K562 (cell line): ENCODE data around the gene MYOT. TPM values are rescaled to one million over a fixed set of nuclear protein-coding genes. Genes with fewer than 3 reads are reported as not detected.

ENCODE experiments used
- BCL6 ChIP-seq: fragments of 250-450 bp; sonication (Bioruptor Pico); IDR thresholded peaks from 2 replicates; pipeline ENCODE4 v1.4.0; 2020
- CBX3 ChIP-seq, 2 experiments: IDR thresholded peaks; 1 replicate in 1 of 2; 2 replicates in 1 of 2; pipeline ENCODE4 v1.6.1; 2012; ENCODE audit warnings: inconsistent platforms in 2 of 2, low read length in 2 of 2, borderline replicate concordance in 1 of 2, control low read depth in 1 of 2
- CREB3 ChIP-seq: fragments of 450-650 bp; conservative IDR thresholded peaks from 2 replicates; pipeline ENCODE4 v1.6.1; 2016; ENCODE audit warnings: missing genetic modification characterization, low read depth, mild to moderate bottlenecking, missing compliant biosample characterization, moderate library complexity
- ESRRA ChIP-seq: fragments of 450-650 bp; IDR thresholded peaks from 2 replicates; pipeline ENCODE4 v1.6.1; 2014; ENCODE audit warnings: low read depth, mild to moderate bottlenecking, moderate library complexity, borderline replicate concordance
- HNRNPK ChIP-seq: fragments of 200-400 bp; formaldehyde crosslinking; IDR thresholded peaks from one replicate; pipeline ENCODE4 v1.6.1; 2018; ENCODE audit warnings: mild to moderate bottlenecking, low read depth, low read length; ENCODE audit not compliant: poor library complexity, severe bottlenecking
- NFIX ChIP-seq: fragments of 250-450 bp; sonication (Bioruptor Pico); IDR thresholded peaks from 2 replicates; pipeline ENCODE4 v1.4.0; 2020; ENCODE audit warnings: low read depth, mild to moderate bottlenecking, moderate library complexity
- PHTF2 ChIP-seq: fragments of 250-450 bp; sonication (Bioruptor Pico); IDR thresholded peaks from 2 replicates; pipeline ENCODE4 v1.5.0; 2021; ENCODE audit warnings: mild to moderate bottlenecking
- SMAD3 ChIP-seq: fragments of 450-650 bp; formaldehyde crosslinking; conservative IDR thresholded peaks from 2 replicates; pipeline ENCODE4 v1.4.0; 2020; ENCODE audit warnings: mild to moderate bottlenecking
- SMARCC2 ChIP-seq: fragments of 450-650 bp; IDR thresholded peaks from 2 replicates; pipeline ENCODE4 v1.6.1; 2017; ENCODE audit warnings: antibody characterized with exemption, moderate library complexity, mild to moderate bottlenecking, low read depth
- ZBTB11 ChIP-seq, 3 experiments: fragments of 200-800 bp in 1 of 3; fragments of 250-450 bp in 1 of 3; fragments of 450-650 bp in 1 of 3; sonication (Bioruptor Pico) in 1 of 3; sonication (Bioruptor generic) in 1 of 3; formaldehyde crosslinking in 1 of 3; IDR thresholded peaks; 2 replicates each; pipeline versions ENCODE4 v1.6.1 to v1.8.0; 2016 to 2022; ENCODE audit warnings: mild to moderate bottlenecking in 2 of 3, missing genetic modification characterization in 2 of 3, missing compliant biosample characterization in 1 of 3, moderate library complexity in 1 of 3
- ZNF311 ChIP-seq: fragments of 250-450 bp; sonication (Bioruptor Pico); IDR thresholded peaks from 2 replicates; pipeline ENCODE4 v1.4.0; 2020; ENCODE audit warnings: mild to moderate bottlenecking, moderate library complexity
- polyA plus RNA-seq, 8 experiments: library from polyadenylated mRNA; depleted of rRNA in 4 of 8; stranded (reverse) in 5 of 8; unstranded in 3 of 8; fragments of >200 nt; fragmentation: Nextera tagmentation in 2 of 8; fragmentation: Illumina TruSeq in 1 of 8; extraction: Ambion mirVana in 2 of 8; extraction: Trizol in 1 of 8; gene quantifications; 2 replicates each; pipeline versions ENCODE4 v1.2.1 to v1.2.3, GENCODE V29; 2011 to 2014; ENCODE audit warnings: inconsistent platforms in 1 of 8, missing spikeins in 1 of 8
- total RNA-seq, 7 experiments: library from RNA; depleted of rRNA in 6 of 7; stranded (reverse); fragments of >200 nt in 6 of 7; fragmentation: Illumina TruSeq in 2 of 7; extraction: Trizol in 2 of 7; gene quantifications; 2 replicates each; pipeline versions ENCODE4 v1.2.1 to v1.2.3, GENCODE V29; 2011 to 2021; ENCODE audit warnings: low replicate concordance in 1 of 7

The MYOT gene
- total and polyA plus RNA-seq, 9 of the 15 experiments (the other 6 are each of a cell fraction or from before 2014, with no cell fraction given), result 0.24 to 0.38 TPM; not detected in 7

GRCh38 chr5:137845472-137845871, 22.2 kb upstream of the MYOT start (continued):
- TF ChIP-seq ZNF311 (CRISPR knock-in tag) (no peak), SMAD3 (CRISPR knock-in tag) (no peak), SMARCC2 (no peak), PHTF2 (CRISPR knock-in tag) (no peak), BCL6 (no peak), CREB3 (tag) (no peak), HNRNPK (no peak), ZBTB11 (CRISPR knock-in tag; IDR thresholded peaks at IDR 0.05) (no peak), NFIX (CRISPR knock-in tag) (no peak), CBX3 (IDR thresholded peaks at IDR 0.05; ENCODE audit: borderline replicate concordance in 1 of 2, low read length in 2 of 2) (no peak), ESRRA (no peak)
